GM06990 (cell line): Measurements from ENCODE around the gene SMIM14.
"Not testable (repeated sequence)": the region's sequence is repeated elsewhere in the genome, so short reads cannot be mapped to it uniquely, and the experiment has no call there.

Experiments used
- DNase-seq: peaks from one replicate; pipeline ENCODE4 v3.0.0-alpha.2; 2011; ENCODE audit not compliant: insufficient read length; ENCODE audit errors: extremely low read depth
- H3K27me3 ChIP-seq: replicated peaks from 2 replicates; pipeline ENCODE4 v1.6.0; 2011; ENCODE audit warnings: low read length; ENCODE audit not compliant: control insufficient read depth, insufficient read depth
- H3K36me3 ChIP-seq: 2 replicates; pipeline ENCODE4 v1.5.1; 2011; ENCODE audit warnings: low read length; ENCODE audit not compliant: control insufficient read depth, insufficient read depth
- H3K4me3 ChIP-seq: replicated peaks from 2 replicates; pipeline ENCODE4 v1.5.1; 2011; ENCODE audit warnings: low read depth, mild to moderate bottlenecking, control low read depth, low read length
- CTCF ChIP-seq: IDR thresholded peaks from 2 replicates; pipeline ENCODE4 v1.5.1; 2011; ENCODE audit warnings: low read length, control low read depth, mild to moderate bottlenecking, inconsistent platforms; ENCODE audit not compliant: insufficient read depth, poor library complexity, severe bottlenecking

The SMIM14 gene

GRCh38 chr4:39660045-39660444, 21.4 kb upstream of the SMIM14 start:
- no peaks in the 10 kb centered on the region for H3K27me3 ChIP-seq
- TF ChIP-seq CTCF = no peak
- H3K4me3 ChIP-seq = no peak overlapping the region
- no peak for DNase-seq
- H3K36me3 ChIP-seq = no peaks in the 10 kb centered on the region

- peak; percentile 45 for TF ChIP-seq CTCF
- Histone ChIP-seq H3K4me3 (no peak overlapping the region), H3K27me3 (no peaks in the 10 kb centered on the region), H3K36me3 (no peaks in the 10 kb centered on the region)
- no peak for DNase-seq
Observed at GRCh38 chr4:39658756-39659155, 20.1 kb upstream of the SMIM14 start.

GRCh38 chr4:39657465-39657864, 18.8 kb upstream of the SMIM14 start:
- no peak for TF ChIP-seq CTCF
- DNase-seq = peak; percentile 52
- Histone ChIP-seq H3K36me3 (no peaks in the 10 kb centered on the region), H3K4me3 (no peak overlapping the region), H3K27me3 (no peaks in the 10 kb centered on the region)

GRCh38 chr4:39656638-39657037, 18.0 kb upstream of the SMIM14 start:
- not testable (repeated sequence) for H3K27me3 ChIP-seq, H3K4me3 ChIP-seq, H3K36me3 ChIP-seq, DNase-seq

GRCh38 chr4:39655876-39656275, 17.2 kb upstream of the SMIM14 start:
- Histone ChIP-seq H3K4me3 (no peak overlapping the region), H3K36me3 (no peaks in the 10 kb centered on the region), H3K27me3 (no peaks in the 10 kb centered on the region)
- peak; percentile 43 for DNase-seq
- TF ChIP-seq CTCF = no peak

GRCh38 chr4:39655211-39655610, 16.5 kb upstream of the SMIM14 start:
- Histone ChIP-seq H3K27me3 (no peaks in the 10 kb centered on the region), H3K36me3 (no peaks in the 10 kb centered on the region), H3K4me3 (no peak overlapping the region)
- no peak for DNase-seq
- no peak for TF ChIP-seq CTCF

- DNase-seq, H3K27me3 ChIP-seq, H3K4me3 ChIP-seq, H3K36me3 ChIP-seq: not testable (repeated sequence)
Observed at GRCh38 chr4:39651586-39651985, 12.9 kb upstream of the SMIM14 start.
